Suppressor macrophage treated with lipopolysaccharide for 4 hours (primary cell): ENCODE measurements around the gene CACNA2D4.
"Not testable (repeated sequence)": the region's sequence is repeated elsewhere in the genome, so short reads cannot be mapped to it uniquely, and the experiment has no call there.

Experiments
- DNase-seq: peaks from one replicate; pipeline ENCODE4 v3.0.0-alpha.2; 2020

Gene CACNA2D4

GRCh38 chr12:1918081-1918883 is at the start of gene CACNA2D4:
Gene CACNA2D4, minus strand, starts transcription at chr12:1918652. Its CDS starts 179 bp downstream, at chr12:1918473.
- peak; percentile 49 for DNase-seq

GRCh38 chr12:1966561-1967226 is 48.2 kb upstream of the CACNA2D4 start:
- DNase-seq = no peak

GRCh38 chr12:1965916-1966315 is 47.5 kb upstream of the CACNA2D4 start:
- no peak for DNase-seq

GRCh38 chr12:1962051-1963020 is 43.9 kb upstream of the CACNA2D4 start:
- DNase-seq = no peak

- DNase-seq = no peak
Observed at GRCh38 chr12:1956716-1957115, 38.3 kb upstream of the CACNA2D4 start.

- DNase-seq = no peak
Observed at GRCh38 chr12:1949771-1950470, 31.5 kb upstream of the CACNA2D4 start.

- no peak for DNase-seq
Observed at GRCh38 chr12:1948883-1949282, 30.4 kb upstream of the CACNA2D4 start.

- DNase-seq = no peak
Observed at GRCh38 chr12:1947081-1947480, 28.6 kb upstream of the CACNA2D4 start.

GRCh38 chr12:1946296-1946695 is 27.8 kb upstream of the CACNA2D4 start:
- DNase-seq = no peak

GRCh38 chr12:1945502-1945901 is 27.1 kb upstream of the CACNA2D4 start:
- not testable (repeated sequence) for DNase-seq

- peak; percentile 90 for DNase-seq
Observed at GRCh38 chr12:1939801-1940607, 21.6 kb upstream of the CACNA2D4 start.

- no peak for DNase-seq
Observed at GRCh38 chr12:1939331-1939730, 20.9 kb upstream of the CACNA2D4 start.

GRCh38 chr12:1937481-1938224 is 19.2 kb upstream of the CACNA2D4 start:
- no peak for DNase-seq

- no peak for DNase-seq
Observed at GRCh38 chr12:1936406-1937320, 18.2 kb upstream of the CACNA2D4 start.

GRCh38 chr12:1935700-1936378 is 17.4 kb upstream of the CACNA2D4 start:
- no peak for DNase-seq

GRCh38 chr12:1935242-1935641 is 16.8 kb upstream of the CACNA2D4 start:
- no peak for DNase-seq

- DNase-seq = no peak
Observed at GRCh38 chr12:1934831-1935230, 16.4 kb upstream of the CACNA2D4 start.

GRCh38 chr12:1934068-1934467 is 15.6 kb upstream of the CACNA2D4 start:
- no peak for DNase-seq
